HEK293 (cell line): ENCODE measurements around the gene TMEM61.

Experiments used
- CTCF ChIA-PET: fragments of 350-600 bp; formaldehyde crosslinking; extraction: SDS; loops from one replicate; lab custom pipeline; 2021; ENCODE audit warnings: antibody characterized with exemption; lab: Yijun Ruan, JAX
- POLR2A ChIA-PET: fragments of 300-600 bp; formaldehyde crosslinking; extraction: SDS; loops from one replicate; lab custom pipeline; 2020; ENCODE audit warnings: antibody characterized with exemption, inconsistent platforms; lab: Yijun Ruan, JAX
- H3K27ac ChIP-seq: fragments of 200-500 bp; sonication (Bioruptor generic); 2 replicates; pipeline ENCODE4 v1.5.1; 2014; ENCODE audit warnings: low read depth, low read length, control low read depth, inconsistent platforms; ENCODE audit errors: extremely low read depth
- H3K36me3 ChIP-seq, 2 experiments: fragments of 200-500 bp in 1 of 2; sonication (Bioruptor generic) in 1 of 2; 1 replicate in 1 of 2; 2 replicates in 1 of 2; pipeline ENCODE4 v1.5.1; 2014 to 2017; ENCODE audit warnings: inconsistent platforms in 2 of 2, low read length in 2 of 2; ENCODE audit not compliant: control insufficient read depth in 2 of 2, insufficient read depth in 1 of 2
- H3K4me1 ChIP-seq: fragments of 200-500 bp; sonication (Bioruptor generic); 2 replicates; pipeline ENCODE4 v1.5.1; 2014; ENCODE audit warnings: mild to moderate bottlenecking, low read length, inconsistent platforms; ENCODE audit not compliant: control insufficient read depth, insufficient read depth
- H3K4me3 ChIP-seq: 2 replicates; pipeline ENCODE4 v1.5.1; 2011; ENCODE audit warnings: low read depth, mild to moderate bottlenecking, control low read depth, low read length, moderate library complexity
- H3K9me3 ChIP-seq: fragments of 200-500 bp; sonication (Bioruptor generic); 2 replicates; pipeline ENCODE4 v1.5.1; 2014; ENCODE audit warnings: low read depth, low read length, inconsistent platforms; ENCODE audit not compliant: control insufficient read depth, insufficient read depth
- AEBP2 ChIP-seq: fragments of 450-650 bp; formaldehyde crosslinking; IDR thresholded peaks from 2 replicates; pipeline ENCODE4 v1.5.1; 2016; ENCODE audit warnings: missing biosample characterization, missing genetic modification characterization, borderline replicate concordance
- MYNN ChIP-seq: fragments of 450-650 bp; formaldehyde crosslinking; IDR thresholded peaks from 2 replicates; pipeline ENCODE4 v1.5.1; 2016; ENCODE audit warnings: missing biosample characterization, missing genetic modification characterization, borderline replicate concordance
- REST ChIP-seq: fragments of 450-650 bp; formaldehyde crosslinking; IDR thresholded peaks from 2 replicates; pipeline ENCODE4 v1.5.1; 2016; ENCODE audit warnings: missing biosample characterization, missing genetic modification characterization
- YY2 ChIP-seq: fragments of 450-650 bp; formaldehyde crosslinking; IDR thresholded peaks from 2 replicates; pipeline ENCODE4 v1.5.1; 2016; ENCODE audit warnings: missing biosample characterization, missing genetic modification characterization
- ZFP41 ChIP-seq: fragments of 450-650 bp; formaldehyde crosslinking; IDR thresholded peaks from 2 replicates; pipeline ENCODE4 v1.5.1; 2016; ENCODE audit warnings: missing biosample characterization, missing genetic modification characterization, borderline replicate concordance
- ZNF148 ChIP-seq: fragments of 450-650 bp; formaldehyde crosslinking; IDR thresholded peaks from 2 replicates; pipeline ENCODE4 v1.5.0; 2017; ENCODE audit warnings: missing biosample characterization, missing genetic modification characterization, borderline replicate concordance
- ZNF2 ChIP-seq: fragments of 450-650 bp; formaldehyde crosslinking; IDR thresholded peaks from 2 replicates; pipeline ENCODE4 v1.5.1; 2016; ENCODE audit warnings: missing biosample characterization, missing genetic modification characterization
- ZNF248 ChIP-seq: fragments of 450-650 bp; formaldehyde crosslinking; IDR thresholded peaks from 2 replicates; pipeline ENCODE4 v1.5.1; 2017; ENCODE audit warnings: missing biosample characterization, missing genetic modification characterization
- ZNF266 ChIP-seq: fragments of 450-650 bp; formaldehyde crosslinking; IDR thresholded peaks from 2 replicates; pipeline ENCODE4 v1.5.1; 2016; ENCODE audit warnings: missing biosample characterization, missing genetic modification characterization, low read depth
- ZNF302 ChIP-seq: fragments of 450-650 bp; formaldehyde crosslinking; IDR thresholded peaks from 2 replicates; pipeline ENCODE4 v1.5.1; 2016; ENCODE audit warnings: missing biosample characterization, missing genetic modification characterization, low read depth
- ZNF341 ChIP-seq: fragments of 450-650 bp; formaldehyde crosslinking; IDR thresholded peaks from 2 replicates; pipeline ENCODE4; 2016; ENCODE audit warnings: low read depth, missing biosample characterization, missing genetic modification characterization
- ZNF518A ChIP-seq: fragments of 450-650 bp; formaldehyde crosslinking; conservative IDR thresholded peaks from 2 replicates; pipeline ENCODE4 v1.5.1; 2016; ENCODE audit warnings: low read depth, missing biosample characterization, missing genetic modification characterization
- ZNF654 ChIP-seq: fragments of 450-650 bp; formaldehyde crosslinking; IDR thresholded peaks from 2 replicates; pipeline ENCODE4 v1.5.1; 2016; ENCODE audit warnings: low read depth, missing biosample characterization, missing genetic modification characterization
- TF ChIP-seq, protein P1 (sequence below): fragments of 450-650 bp; formaldehyde crosslinking; IDR thresholded peaks from 2 replicates; pipeline ENCODE4 v1.5.1; 2016; ENCODE audit warnings: missing biosample characterization, missing genetic modification characterization
- TF ChIP-seq, protein P2 (sequence below): fragments of 450-650 bp; formaldehyde crosslinking; IDR thresholded peaks from 2 replicates; pipeline ENCODE4 v1.5.1; 2016; ENCODE audit warnings: missing biosample characterization, missing genetic modification characterization

TMEM61 gene

GRCh38 chr1:54950006-54950368 is 30.4 kb upstream of the TMEM61 start:
- ChIA-PET POLR2A (interaction anchor here (0.6 to 1.3 kb wide), 4 partner anchors 10 to 158 kb away, joined by 3 to 8 read pairs (median 4); no protein-coding TSS in a partner anchor), CTCF (interaction anchor here (0.6 to 8.3 kb wide), 33 partner anchors 9 to 1472 kb away, joined by 3 to 172 read pairs (median 6); partner anchors contain the start of gene BSND)
- Histone ChIP-seq H3K27ac (no peak overlapping the region), H3K36me3 (no peaks in the 10 kb centered on the region), H3K4me1 (no peaks in the 10 kb centered on the region), H3K9me3 (no peaks in the 10 kb centered on the region), H3K4me3 (no peak overlapping the region)
- TF ChIP-seq AEBP2 (tag by site-specific recombination) (no peak), MYNN (no peak), ZNF248 (tag by site-specific recombination) (no peak), REST (tag by site-specific recombination) (no peak), ZNF654 (no peak), ZNF148 (tag by site-specific recombination) (no peak), ZNF302 (tag by site-specific recombination) (no peak), ZNF266 (tag by site-specific recombination) (no peak), ZFP41 (tag by site-specific recombination) (no peak)
- TF ChIP-seq, protein P1, sequence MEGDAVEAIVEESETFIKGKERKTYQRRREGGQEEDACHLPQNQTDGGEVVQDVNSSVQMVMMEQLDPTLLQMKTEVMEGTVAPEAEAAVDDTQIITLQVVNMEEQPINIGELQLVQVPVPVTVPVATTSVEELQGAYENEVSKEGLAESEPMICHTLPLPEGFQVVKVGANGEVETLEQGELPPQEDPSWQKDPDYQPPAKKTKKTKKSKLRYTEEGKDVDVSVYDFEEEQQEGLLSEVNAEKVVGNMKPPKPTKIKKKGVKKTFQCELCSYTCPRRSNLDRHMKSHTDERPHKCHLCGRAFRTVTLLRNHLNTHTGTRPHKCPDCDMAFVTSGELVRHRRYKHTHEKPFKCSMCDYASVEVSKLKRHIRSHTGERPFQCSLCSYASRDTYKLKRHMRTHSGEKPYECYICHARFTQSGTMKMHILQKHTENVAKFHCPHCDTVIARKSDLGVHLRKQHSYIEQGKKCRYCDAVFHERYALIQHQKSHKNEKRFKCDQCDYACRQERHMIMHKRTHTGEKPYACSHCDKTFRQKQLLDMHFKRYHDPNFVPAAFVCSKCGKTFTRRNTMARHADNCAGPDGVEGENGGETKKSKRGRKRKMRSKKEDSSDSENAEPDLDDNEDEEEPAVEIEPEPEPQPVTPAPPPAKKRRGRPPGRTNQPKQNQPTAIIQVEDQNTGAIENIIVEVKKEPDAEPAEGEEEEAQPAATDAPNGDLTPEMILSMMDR (tag by site-specific recombination), result no peak
- TF ChIP-seq, protein P2, sequence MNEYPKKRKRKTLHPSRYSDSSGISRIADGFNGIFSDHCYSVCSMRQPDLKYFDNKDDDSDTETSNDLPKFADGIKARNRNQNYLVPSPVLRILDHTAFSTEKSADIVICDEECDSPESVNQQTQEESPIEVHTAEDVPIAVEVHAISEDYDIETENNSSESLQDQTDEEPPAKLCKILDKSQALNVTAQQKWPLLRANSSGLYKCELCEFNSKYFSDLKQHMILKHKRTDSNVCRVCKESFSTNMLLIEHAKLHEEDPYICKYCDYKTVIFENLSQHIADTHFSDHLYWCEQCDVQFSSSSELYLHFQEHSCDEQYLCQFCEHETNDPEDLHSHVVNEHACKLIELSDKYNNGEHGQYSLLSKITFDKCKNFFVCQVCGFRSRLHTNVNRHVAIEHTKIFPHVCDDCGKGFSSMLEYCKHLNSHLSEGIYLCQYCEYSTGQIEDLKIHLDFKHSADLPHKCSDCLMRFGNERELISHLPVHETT (tag by site-specific recombination), result no peak

- ChIA-PET CTCF (interaction anchor here (0.6 to 8.3 kb wide), 42 partner anchors 10 to 1473 kb away, joined by 3 to 172 read pairs (median 5); partner anchors contain the start of gene BSND), POLR2A (interaction anchor here (1.2 to 1.3 kb wide), 3 partner anchors 10 to 71 kb away, joined by 3 to 6 read pairs (median 3); no protein-coding TSS in a partner anchor)
- H3K4me3 ChIP-seq, result no peak overlapping the region
- TF ChIP-seq ZNF2, result 0 out of 2 replicates have a peak, but pooled peaks have one; percentile 35
- TF ChIP-seq ZNF341 (tag by site-specific recombination), result peak; percentile 45; the same call in 1 of the 2 replicates
- TF ChIP-seq ZNF654, result peak; percentile 81
- 0 out of 2 replicates have a peak, but pooled peaks have one; percentile 30 for TF ChIP-seq YY2 (tag by site-specific recombination)
- TF ChIP-seq ZNF518A (tag by site-specific recombination), result 0 out of 2 replicates have a peak, but pooled peaks have one; percentile 23
Measured at GRCh38 chr1:54950369-54951163, 29.9 kb upstream of the TMEM61 start.

More at GRCh38 chr1:54950369-54951163, 29.9 kb upstream of the TMEM61 start:
- H3K9me3 ChIP-seq, result no peaks in the 10 kb centered on the region
- H3K27ac ChIP-seq, result 0 out of 2 replicates have a peak overlapping the region, but pooled peaks have one; percentile 0
- no peaks in the 10 kb centered on the region for H3K36me3 ChIP-seq
- H3K4me1 ChIP-seq, result no peaks in the 10 kb centered on the region
